HepG2 (cell line): ENCODE measurements around the gene METAP2. TPM values are rescaled to one million over a fixed set of nuclear protein-coding genes. Genes with fewer than 3 reads are reported as not detected.

ENCODE experiments used
- CEBPB ChIP-seq: IDR thresholded peaks from 2 replicates; pipeline ENCODE4 v1.6.1; 2011; ENCODE audit warnings: low read depth, low read length, improper control_type of control experiment, borderline replicate concordance
- GABPB1 ChIP-seq: IDR thresholded peaks from 2 replicates; pipeline ENCODE4 v1.6.1; 2016; ENCODE audit warnings: mild to moderate bottlenecking, missing genetic modification reagents, moderate library complexity, missing compliant biosample characterization
- HNRNPUL1 ChIP-seq: fragments of 200-400 bp; formaldehyde crosslinking; IDR thresholded peaks from 2 replicates; pipeline ENCODE4 v1.6.1; 2017; ENCODE audit warnings: low read depth, mild to moderate bottlenecking, low read length, moderate library complexity
- KLF16 ChIP-seq, 2 experiments: sonication (generic) in 1 of 2; formaldehyde crosslinking in 1 of 2; IDR thresholded peaks; 2 replicates each; pipeline versions ENCODE4 v1.6.1 to v1.8.0; 2016 to 2023; ENCODE audit warnings: missing genetic modification reagents in 2 of 2, missing compliant biosample characterization in 1 of 2
- POLR2AphosphoS2 ChIP-seq: IDR thresholded peaks from 2 replicates; pipeline ENCODE4 v1.6.1; 2011; ENCODE audit warnings: low read depth, low read length, improper control_type of control experiment
- SP4 ChIP-seq: sonication (generic); formaldehyde crosslinking; IDR thresholded peaks from 2 replicates; pipeline ENCODE4 v1.8.1; 2023; ENCODE audit warnings: mild to moderate bottlenecking, missing genetic modification reagents
- ZC3H4 ChIP-seq: sonication (generic); formaldehyde crosslinking; IDR thresholded peaks from 2 replicates; pipeline ENCODE4 v1.4.0; 2020; ENCODE audit warnings: missing genetic modification reagents, borderline replicate concordance
- ZKSCAN5 ChIP-seq: sonication (generic); formaldehyde crosslinking; IDR thresholded peaks from 2 replicates; pipeline ENCODE4 v1.5.1; 2020; ENCODE audit warnings: mild to moderate bottlenecking, missing genetic modification reagents
- ZNF138 ChIP-seq: sonication (generic); formaldehyde crosslinking; IDR thresholded peaks from 2 replicates; pipeline ENCODE4 v1.5.0; 2020; ENCODE audit warnings: mild to moderate bottlenecking, low read depth, missing genetic modification reagents
- ZNF256 ChIP-seq: sonication (generic); formaldehyde crosslinking; conservative IDR thresholded peaks from 2 replicates; pipeline ENCODE4 v1.4.0; 2020; ENCODE audit warnings: missing genetic modification reagents
- ZNF460 ChIP-seq: sonication (generic); formaldehyde crosslinking; IDR thresholded peaks from 2 replicates; pipeline ENCODE4 v1.5.1; 2020; ENCODE audit warnings: missing genetic modification reagents, mild to moderate bottlenecking, borderline replicate concordance
- ZNF547 ChIP-seq: sonication (generic); formaldehyde crosslinking; IDR thresholded peaks from 2 replicates; pipeline ENCODE4 v1.5.1; 2020; ENCODE audit warnings: mild to moderate bottlenecking, missing genetic modification reagents
- ZNF570 ChIP-seq: sonication (generic); formaldehyde crosslinking; IDR thresholded peaks from 2 replicates; pipeline ENCODE4 v1.4.0; 2020; ENCODE audit warnings: mild to moderate bottlenecking, missing genetic modification reagents, borderline replicate concordance
- ZNF605 ChIP-seq: sonication (generic); formaldehyde crosslinking; IDR thresholded peaks from 2 replicates; pipeline ENCODE4 v1.8.0; 2022; ENCODE audit warnings: mild to moderate bottlenecking, missing genetic modification reagents
- ZNF616 ChIP-seq: sonication (generic); formaldehyde crosslinking; IDR thresholded peaks from 2 replicates; pipeline ENCODE4 v1.5.0; 2020; ENCODE audit warnings: low read depth, mild to moderate bottlenecking, missing genetic modification reagents
- polyA plus RNA-seq, 8 experiments: library from polyadenylated mRNA; depleted of rRNA in 3 of 8; stranded (reverse) in 7 of 8; unstranded in 1 of 8; fragments of >200 nt; fragmentation: Illumina TruSeq in 4 of 8; extraction: Trizol in 4 of 8; gene quantifications; 2 replicates each; pipeline versions ENCODE4 v1.2.1 to v1.2.3, GENCODE V29; 2011 to 2016; ENCODE audit warnings: low read depth in 4 of 8, missing spikeins in 1 of 8, mixed read lengths in 1 of 8; ENCODE audit not compliant: insufficient read depth in 1 of 8
- total RNA-seq, 5 experiments: library from RNA; depleted of rRNA; stranded (reverse); fragments of >200 nt; fragmentation: Illumina TruSeq; extraction: Trizol; gene quantifications; 2 replicates each; pipeline ENCODE4 v1.2.3, GENCODE V29; 2016; ENCODE audit warnings: low read depth in 1 of 5
- TF ChIP-seq, protein P1 (sequence below): IDR thresholded peaks from 2 replicates; pipeline ENCODE4 v1.6.1; 2016; ENCODE audit warnings: mild to moderate bottlenecking, missing biosample characterization, missing genetic modification reagents
- TF ChIP-seq, protein P2 (sequence below): sonication (generic); formaldehyde crosslinking; IDR thresholded peaks from 2 replicates; pipeline ENCODE4 v1.5.0; 2020; ENCODE audit warnings: mild to moderate bottlenecking, missing genetic modification reagents, borderline replicate concordance
- TF ChIP-seq, protein P3 (sequence below): sonication (generic); formaldehyde crosslinking; IDR thresholded peaks from 2 replicates; pipeline ENCODE4 v1.8.0; 2022; ENCODE audit warnings: missing genetic modification reagents, low read depth, mild to moderate bottlenecking, borderline replicate concordance

Gene METAP2
- total and polyA plus RNA-seq, 2 of the 13 experiments (the other 11 are each of a cell fraction or from before 2014, with no cell fraction given) = 67.8 to 131 TPM

DNA sequence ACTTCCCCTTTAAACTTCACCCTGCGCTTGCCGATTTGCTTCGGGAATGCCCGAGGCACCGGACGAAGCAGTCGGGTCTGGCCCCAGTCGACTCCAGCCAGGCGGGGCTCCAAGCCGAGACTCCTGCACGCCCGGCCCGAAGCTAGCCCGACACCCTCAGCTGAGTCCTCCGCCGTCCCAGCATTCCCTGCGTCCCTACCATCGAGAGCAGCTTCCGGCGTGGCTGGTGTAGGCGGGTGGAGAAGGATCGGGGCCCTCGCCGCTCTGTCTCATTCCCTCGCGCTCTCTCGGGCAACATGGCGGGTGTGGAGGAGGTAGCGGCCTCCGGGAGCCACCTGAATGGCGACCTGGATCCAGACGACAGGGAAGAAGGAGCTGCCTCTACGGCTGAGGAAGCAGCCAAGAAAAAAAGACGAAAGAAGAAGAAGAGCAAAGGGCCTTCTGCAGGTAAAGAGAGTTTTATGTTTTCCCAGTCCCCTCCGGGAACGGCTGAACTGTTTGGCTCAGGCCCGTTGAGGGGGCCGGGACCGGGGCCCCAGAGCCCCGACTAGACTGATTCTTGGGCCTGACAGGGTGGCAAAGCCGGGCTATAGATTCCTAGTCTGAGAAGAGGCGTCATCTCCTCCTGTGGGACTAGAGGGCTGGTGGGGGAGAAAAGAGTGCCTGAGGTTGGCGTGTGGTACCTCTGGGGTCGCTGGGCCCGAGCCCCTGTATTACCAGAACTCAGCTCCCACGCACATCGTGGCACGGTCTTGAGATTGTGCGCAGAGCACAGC, at the start of gene METAP2 (continued):
- TF ChIP-seq HNRNPUL1 (no peak), CEBPB (no peak), ZNF616 (CRISPR knock-in tag) (0 out of 2 replicates have a peak, but pooled peaks have one; percentile 38), ZC3H4 (CRISPR knock-in tag) (no peak), KLF16 (CRISPR knock-in tag; IDR thresholded peaks at IDR 0.05) (peak in 1 of 2 experiments; percentile 94; a peak in 2 of 4 replicates), ZNF570 (CRISPR knock-in tag) (0 out of 2 replicates have a peak, but pooled peaks have one; percentile 11), ZNF256 (CRISPR knock-in tag) (0 out of 2 replicates have a peak, but pooled peaks have one; percentile 46), ZNF547 (CRISPR knock-in tag) (peak; percentile 79), GABPB1 (CRISPR knock-in tag) (peak; percentile 100), ZNF138 (peak; percentile 62; the same call in 1 of the 2 replicates), POLR2AphosphoS2 (0 out of 2 replicates have a peak, but pooled peaks have one; percentile 44), SP4 (CRISPR knock-in tag) (peak; percentile 73), ZKSCAN5 (CRISPR knock-in tag) (no peak), ZNF605 (CRISPR knock-in tag) (peak; percentile 70), ZNF460 (CRISPR knock-in tag) (no peak; the same call in 1 of the 2 replicates)
- TF ChIP-seq, protein P1, sequence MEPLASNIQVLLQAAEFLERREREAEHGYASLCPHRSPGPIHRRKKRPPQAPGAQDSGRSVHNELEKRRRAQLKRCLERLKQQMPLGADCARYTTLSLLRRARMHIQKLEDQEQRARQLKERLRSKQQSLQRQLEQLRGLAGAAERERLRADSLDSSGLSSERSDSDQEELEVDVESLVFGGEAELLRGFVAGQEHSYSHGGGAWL (CRISPR knock-in tag) = peak; percentile 76; the same call in 1 of the 2 replicates
- TF ChIP-seq, protein P2, sequence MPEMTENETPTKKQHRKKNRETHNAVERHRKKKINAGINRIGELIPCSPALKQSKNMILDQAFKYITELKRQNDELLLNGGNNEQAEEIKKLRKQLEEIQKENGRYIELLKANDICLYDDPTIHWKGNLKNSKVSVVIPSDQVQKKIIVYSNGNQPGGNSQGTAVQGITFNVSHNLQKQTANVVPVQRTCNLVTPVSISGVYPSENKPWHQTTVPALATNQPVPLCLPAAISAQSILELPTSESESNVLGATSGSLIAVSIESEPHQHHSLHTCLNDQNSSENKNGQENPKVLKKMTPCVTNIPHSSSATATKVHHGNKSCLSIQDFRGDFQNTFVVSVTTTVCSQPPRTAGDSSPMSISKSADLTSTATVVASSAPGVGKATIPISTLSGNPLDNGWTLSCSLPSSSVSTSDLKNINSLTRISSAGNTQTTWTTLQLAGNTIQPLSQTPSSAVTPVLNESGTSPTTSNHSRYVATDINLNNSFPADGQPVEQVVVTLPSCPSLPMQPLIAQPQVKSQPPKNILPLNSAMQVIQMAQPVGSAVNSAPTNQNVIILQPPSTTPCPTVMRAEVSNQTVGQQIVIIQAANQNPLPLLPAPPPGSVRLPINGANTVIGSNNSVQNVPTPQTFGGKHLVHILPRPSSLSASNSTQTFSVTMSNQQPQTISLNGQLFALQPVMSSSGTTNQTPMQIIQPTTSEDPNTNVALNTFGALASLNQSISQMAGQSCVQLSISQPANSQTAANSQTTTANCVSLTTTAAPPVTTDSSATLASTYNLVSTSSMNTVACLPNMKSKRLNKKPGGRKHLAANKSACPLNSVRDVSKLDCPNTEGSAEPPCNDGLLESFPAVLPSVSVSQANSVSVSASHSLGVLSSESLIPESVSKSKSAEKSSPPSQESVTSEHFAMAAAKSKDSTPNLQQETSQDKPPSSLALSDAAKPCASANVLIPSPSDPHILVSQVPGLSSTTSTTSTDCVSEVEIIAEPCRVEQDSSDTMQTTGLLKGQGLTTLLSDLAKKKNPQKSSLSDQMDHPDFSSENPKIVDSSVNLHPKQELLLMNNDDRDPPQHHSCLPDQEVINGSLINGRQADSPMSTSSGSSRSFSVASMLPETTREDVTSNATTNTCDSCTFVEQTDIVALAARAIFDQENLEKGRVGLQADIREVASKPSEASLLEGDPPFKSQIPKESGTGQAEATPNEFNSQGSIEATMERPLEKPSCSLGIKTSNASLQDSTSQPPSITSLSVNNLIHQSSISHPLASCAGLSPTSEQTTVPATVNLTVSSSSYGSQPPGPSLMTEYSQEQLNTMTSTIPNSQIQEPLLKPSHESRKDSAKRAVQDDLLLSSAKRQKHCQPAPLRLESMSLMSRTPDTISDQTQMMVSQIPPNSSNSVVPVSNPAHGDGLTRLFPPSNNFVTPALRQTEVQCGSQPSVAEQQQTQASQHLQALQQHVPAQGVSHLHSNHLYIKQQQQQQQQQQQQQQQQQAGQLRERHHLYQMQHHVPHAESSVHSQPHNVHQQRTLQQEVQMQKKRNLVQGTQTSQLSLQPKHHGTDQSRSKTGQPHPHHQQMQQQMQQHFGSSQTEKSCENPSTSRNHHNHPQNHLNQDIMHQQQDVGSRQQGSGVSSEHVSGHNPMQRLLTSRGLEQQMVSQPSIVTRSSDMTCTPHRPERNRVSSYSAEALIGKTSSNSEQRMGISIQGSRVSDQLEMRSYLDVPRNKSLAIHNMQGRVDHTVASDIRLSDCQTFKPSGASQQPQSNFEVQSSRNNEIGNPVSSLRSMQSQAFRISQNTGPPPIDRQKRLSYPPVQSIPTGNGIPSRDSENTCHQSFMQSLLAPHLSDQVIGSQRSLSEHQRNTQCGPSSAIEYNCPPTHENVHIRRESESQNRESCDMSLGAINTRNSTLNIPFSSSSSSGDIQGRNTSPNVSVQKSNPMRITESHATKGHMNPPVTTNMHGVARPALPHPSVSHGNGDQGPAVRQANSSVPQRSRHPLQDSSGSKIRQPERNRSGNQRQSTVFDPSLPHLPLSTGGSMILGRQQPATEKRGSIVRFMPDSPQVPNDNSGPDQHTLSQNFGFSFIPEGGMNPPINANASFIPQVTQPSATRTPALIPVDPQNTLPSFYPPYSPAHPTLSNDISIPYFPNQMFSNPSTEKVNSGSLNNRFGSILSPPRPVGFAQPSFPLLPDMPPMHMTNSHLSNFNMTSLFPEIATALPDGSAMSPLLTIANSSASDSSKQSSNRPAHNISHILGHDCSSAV (CRISPR knock-in tag) = 0 out of 2 replicates have a peak, but pooled peaks have one; percentile 71
- TF ChIP-seq, protein P3, sequence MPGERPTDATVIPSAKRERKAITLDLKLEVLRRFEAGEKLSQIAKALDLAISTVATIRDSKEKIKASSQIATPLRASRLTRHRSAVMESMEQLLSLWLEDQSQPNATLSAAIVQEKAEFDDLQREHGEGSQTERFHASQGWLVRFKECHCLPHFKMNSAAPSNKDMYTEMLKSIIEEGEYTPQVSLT (CRISPR knock-in tag) = peak; percentile 88; the same call in 1 of the 2 replicates
